G401 (cell line): ENCODE data around the gene NLGN1. TPM values are rescaled to one million over a fixed set of nuclear protein-coding genes. Genes with fewer than 3 reads are reported as not detected.
A peak's percentile ranks its signal among the peaks of the same experiment; 100 is the strongest.

ENCODE experiments used
- DNase-seq: peaks from one replicate; pipeline ENCODE4 v3.0.0-alpha.2; 2015; ENCODE audit warnings: low spot score
- in situ Hi-C: cut with HindIII; loops from 2 replicates; pipeline ENCODE4 v1.10.0; 2016; ENCODE audit warnings: low sequenced_read_pairs, mixed read lengths
- total RNA-seq: library from RNA; depleted of rRNA; stranded (reverse); fragments of >200 nt; shearing (Covaris generic); gene quantifications from 2 replicates; pipeline ENCODE4 v1.2.3, GENCODE V29; 2014

The NLGN1 gene
- total RNA-seq, 1 experiment from 2014 or later = 11.2 TPM

DNA sequence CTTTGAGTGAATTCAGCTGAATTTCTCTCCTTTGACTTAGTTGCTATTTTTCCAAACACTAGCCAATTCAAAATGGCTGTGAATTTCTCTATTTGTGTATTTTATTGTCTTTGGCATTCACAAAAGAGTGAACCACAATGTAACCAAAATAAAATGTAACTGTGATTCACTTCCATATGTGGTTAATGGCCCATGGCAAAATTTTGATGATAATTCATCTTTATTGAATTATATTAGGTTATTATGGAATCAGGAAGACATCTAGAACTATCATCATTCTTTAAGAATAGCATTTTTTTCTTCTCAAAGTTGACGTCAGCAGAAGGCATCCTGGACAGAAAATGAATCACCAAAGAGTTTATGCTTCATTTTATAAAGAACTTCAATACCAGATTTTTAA is 756.3 kb downstream of the NLGN1 start:
- DNase-seq = no peak
- in situ Hi-C loops = no loop called here

GRCh38 chr3:174156200-174156599 is 758.7 kb downstream of the NLGN1 start:
- in situ Hi-C loops = no loop called here
- no peak for DNase-seq

DNA sequence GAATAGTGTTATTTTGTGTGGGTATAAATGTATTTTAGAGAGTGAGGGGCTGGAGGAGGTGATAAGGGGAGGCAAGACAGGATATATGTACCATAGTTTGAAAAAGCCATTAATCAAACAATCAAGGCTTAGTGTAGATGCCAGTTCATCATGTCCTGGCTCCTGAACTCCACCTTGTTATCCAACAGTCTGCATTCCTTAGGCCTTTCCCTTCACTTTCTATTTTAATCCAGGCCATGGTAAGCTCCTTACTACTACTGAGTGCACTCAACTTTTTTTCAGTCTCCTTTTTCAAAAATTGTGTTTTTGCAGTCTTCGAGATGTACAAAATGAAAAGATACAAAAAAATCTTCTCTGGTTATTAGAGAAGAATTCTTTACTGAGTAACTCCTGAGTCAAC is 761.1 kb downstream of the NLGN1 start:
- in situ Hi-C loops = no loop called here
- peak; percentile 29 for DNase-seq

DNA sequence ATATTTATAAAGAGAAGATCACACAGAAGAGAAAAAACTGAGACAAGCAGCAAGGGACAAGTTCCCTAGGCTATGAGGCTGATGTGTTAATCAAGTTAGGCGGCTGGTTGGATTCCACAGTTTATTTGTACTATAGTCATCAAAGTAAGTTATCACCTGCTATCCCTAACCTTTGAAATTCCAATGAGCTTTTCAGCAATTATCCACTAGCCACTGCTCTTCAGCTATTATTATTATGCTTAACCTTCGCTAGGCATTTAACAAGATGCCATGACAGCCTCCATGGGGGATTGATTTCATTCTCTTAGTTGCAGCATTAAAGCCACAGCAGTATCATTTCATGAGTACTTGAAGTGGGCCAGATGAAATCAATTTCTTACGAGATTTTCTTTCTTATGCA is 762.1 kb downstream of the NLGN1 start:
- in situ Hi-C loops = no loop called here

DNA sequence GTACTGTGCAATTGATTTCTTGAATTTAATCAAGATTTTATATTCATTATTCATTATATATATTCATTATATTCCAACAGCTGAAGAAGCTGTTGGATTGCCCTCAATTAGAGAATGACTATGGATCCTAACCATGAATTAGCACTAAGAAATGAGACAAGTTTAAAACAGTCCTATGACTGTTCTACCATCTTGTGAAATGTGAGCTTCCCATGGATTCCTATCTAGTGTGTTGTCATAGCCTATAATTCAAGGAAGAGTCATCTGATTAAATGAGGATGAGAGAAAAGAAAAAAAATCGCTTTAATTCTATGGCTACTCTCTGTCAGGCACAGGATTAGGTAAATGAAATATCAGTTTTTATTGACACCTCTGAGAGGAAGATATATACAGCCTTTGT is 765.0 kb downstream of the NLGN1 start:
- in situ Hi-C loops = no loop called here

More for the DNA sequence above, 762.1 kb downstream of the NLGN1 start:
- peak; percentile 40 for DNase-seq

GRCh38 chr3:174168026-174168425 is 770.5 kb downstream of the NLGN1 start:
- in situ Hi-C loops = no loop called here

More for the DNA sequence above, 765.0 kb downstream of the NLGN1 start:
- DNase-seq = no peak

GRCh38 chr3:174168538-174169254 is 771.2 kb downstream of the NLGN1 start:
- DNase-seq = peak; percentile 29
- in situ Hi-C loops = no loop called here

More at GRCh38 chr3:174168026-174168425, 770.5 kb downstream of the NLGN1 start:
- DNase-seq = no peak

DNA sequence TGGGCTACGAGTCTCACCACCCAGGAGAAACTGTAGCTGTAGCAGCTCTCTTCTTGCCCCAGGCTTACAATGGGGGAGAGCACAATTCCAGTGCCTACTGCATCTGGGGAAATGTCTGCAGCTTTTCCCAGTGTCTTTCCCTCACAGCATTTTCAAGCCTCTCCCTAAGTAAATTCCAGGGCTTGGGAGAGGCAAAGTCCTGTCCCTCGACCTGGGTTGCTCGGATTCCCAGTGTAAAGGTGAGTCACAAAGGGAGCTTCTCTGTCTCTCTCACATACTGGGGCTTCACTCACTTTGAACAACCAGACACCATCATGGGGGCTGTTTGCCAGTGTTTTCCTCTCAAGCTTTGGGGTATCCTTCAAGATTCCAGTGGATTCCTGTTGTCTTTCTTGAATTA is 772.2 kb downstream of the NLGN1 start:
- no peak for DNase-seq
- in situ Hi-C loops = no loop called here

DNA sequence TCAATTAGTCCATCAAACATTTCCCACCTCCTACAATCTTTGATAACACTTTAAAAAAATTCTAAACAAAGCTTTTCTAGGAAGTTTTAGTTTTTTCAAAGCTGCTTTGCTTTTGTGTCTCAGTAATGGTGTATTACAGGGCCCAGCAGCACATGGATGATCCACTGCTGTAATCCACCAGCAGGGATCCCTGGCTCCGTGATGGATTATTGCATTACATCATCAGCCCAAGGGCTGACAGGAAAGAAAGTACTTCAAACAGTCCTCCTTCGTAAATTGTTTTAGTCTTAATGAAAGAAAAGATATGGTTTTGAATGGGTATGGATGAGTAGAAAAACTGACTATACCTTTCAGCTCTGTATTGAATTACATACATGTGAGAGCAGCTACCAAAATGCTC is 772.7 kb downstream of the NLGN1 start:
- in situ Hi-C loops = no loop called here
- peak; percentile 32 for DNase-seq

DNA sequence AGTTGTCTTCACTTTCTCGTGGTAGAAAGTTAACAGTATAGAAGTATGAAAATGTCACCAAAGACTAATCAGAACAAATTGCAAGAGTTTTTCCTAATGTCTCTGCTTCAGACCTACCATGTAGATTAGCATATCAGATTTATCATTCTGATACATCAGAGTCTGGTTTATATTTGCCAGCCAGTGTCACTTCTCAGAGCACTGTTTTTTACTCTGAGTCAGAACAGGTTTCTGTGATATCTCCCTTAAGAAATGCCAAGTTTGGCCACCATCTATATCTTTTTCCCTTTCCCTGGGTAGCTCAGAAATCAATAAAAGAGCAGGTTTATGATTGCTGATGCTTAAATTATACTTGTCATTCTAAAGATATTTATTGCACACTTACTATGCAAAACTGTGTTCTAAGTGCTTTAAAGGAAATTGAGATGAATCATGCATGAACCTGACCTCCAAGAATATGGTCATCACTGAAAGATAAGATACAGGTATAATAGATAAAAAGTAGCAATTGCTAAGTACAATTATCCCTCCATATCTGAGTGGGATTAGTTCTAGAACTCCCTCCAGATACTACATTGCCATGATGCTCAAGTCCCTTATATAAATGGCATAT is 788.9 kb downstream of the NLGN1 start:
- in situ Hi-C loops = no loop called here
- no peak for DNase-seq

DNA sequence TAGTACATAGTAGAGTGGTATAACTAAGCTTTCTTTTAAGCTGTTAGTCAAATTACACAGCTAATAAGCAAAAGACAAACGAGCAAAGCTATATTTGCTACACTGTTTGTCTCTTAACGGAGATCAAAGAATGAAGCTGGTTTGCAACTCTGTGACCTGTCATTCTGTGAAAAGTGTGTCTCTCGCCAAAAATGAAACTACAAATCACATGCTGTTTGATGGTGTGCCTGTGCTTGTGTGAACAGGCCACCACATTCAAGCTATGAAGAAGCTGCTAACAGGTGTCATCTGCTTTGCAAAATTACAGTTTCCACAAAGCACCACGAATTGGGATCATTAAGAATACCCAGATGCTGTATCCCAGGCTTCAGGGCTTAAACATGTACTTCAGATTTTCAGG is 793.8 kb downstream of the NLGN1 start:
- no peak for DNase-seq
- in situ Hi-C loops = no loop called here

GRCh38 chr3:174191895-174192294 is 794.4 kb downstream of the NLGN1 start:
- in situ Hi-C loops = no loop called here
- DNase-seq = no peak

GRCh38 chr3:174192471-174192870 is 794.9 kb downstream of the NLGN1 start:
- DNase-seq = no peak
- in situ Hi-C loops = no loop called here

DNA sequence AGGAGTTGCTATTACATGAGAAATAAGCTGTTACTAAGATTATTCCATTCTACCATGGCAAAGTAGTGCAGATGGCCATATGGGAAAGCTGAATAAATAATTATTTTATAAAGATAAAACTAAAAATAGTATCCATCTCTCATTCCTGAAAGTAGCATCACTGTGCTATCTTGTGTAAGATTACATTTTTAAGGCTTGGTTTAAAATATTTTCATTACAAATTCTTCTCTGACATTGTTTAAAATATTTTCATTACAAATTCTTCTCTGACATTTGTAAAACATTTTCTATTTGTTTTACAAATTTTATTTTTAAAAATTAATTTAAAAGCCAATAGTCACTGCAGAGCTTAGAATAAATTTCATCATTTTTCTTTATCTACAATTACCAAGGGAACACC is 796.1 kb downstream of the NLGN1 start:
- in situ Hi-C loops = no loop called here

DNA sequence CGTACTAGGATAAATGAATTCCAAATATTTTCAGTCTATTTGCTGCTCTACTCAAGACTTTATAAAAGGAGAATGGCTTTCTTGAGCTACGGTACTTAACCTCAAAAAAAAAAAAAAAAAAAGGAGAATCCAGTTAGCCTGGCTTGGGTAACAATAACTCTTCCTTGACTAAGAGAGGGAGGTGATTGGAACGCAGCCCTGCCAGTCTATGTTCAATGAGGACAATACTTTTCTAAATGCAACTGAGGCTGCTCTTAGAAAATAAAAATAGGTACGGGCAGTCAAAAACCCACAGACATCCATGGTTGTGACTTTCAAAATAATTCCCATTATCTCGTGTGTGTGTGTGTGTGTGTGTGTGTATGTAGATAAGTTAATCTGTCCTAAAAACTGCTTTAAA is 799.9 kb downstream of the NLGN1 start:
- in situ Hi-C loops = no loop called here
- no peak for DNase-seq

More for the DNA sequence above, 796.1 kb downstream of the NLGN1 start:
- no peak for DNase-seq

- in situ Hi-C loops = no loop called here
- DNase-seq = no peak
These were observed 800.7 kb downstream of the NLGN1 start for GRCh38 chr3:174198199-174198598.

DNA sequence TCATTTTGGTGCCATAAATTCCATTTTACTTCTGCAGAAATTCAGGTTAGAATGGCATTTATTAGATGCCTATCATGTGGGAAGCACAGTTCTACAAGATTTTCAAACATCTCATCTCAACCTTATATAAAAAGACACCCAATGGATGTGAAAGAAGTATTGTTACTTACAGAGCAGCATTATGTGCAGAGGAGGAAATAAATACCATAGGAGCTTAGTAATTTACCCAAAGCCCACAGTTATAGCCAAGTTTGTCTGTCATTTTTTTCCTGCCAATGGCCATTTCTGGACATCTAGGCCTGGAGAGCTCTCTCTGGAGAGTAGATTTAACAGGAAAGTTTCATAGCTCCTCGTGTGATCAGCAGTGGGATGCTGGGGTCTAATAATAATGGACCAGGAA is 802.2 kb downstream of the NLGN1 start:
- in situ Hi-C loops = no loop called here
- no peak for DNase-seq

GRCh38 chr3:174202116-174202515 is 804.6 kb downstream of the NLGN1 start:
- peak; percentile 73 for DNase-seq
- in situ Hi-C loops = no loop called here

GRCh38 chr3:174202561-174202960 is 805.0 kb downstream of the NLGN1 start:
- in situ Hi-C loops = no loop called here
- DNase-seq = no peak

- no peak for DNase-seq
- in situ Hi-C loops = no loop called here
These were observed 807.2 kb downstream of the NLGN1 start for GRCh38 chr3:174204765-174205164.

DNA sequence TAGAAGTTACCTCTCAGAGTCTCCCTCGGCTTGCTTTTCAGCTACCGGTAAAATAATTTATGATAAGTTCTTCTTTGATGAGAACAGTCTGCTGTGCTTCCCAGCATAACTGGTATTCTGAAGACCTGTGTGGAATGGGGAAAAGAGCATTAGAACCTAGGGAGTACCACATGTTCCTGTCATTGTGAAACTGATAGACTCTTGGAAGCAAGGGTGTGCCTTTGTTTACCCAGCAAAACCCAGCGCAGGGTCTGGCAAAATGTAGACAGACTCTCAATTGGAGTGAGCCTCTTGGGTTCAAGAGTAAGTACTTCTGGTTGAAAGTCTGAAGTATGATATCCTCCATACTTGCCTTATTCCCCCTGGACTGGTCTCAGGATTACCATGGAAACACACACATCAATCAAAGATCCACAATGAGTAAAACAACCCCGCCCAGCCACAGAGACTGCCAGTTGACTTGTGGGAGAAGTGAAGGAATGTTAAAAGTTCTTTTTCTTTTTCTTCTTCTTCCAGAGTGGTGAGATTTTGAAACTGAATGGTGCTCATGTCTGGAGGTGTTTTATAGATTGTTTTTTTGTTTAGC is 809.2 kb downstream of the NLGN1 start:
- DNase-seq = no peak
- in situ Hi-C loops = no loop called here
